Uterus (tissue), 2 donors: ENCODE data around the gene ABAT.

ENCODE experiments used
- POLR2A ChIP-seq, 2 donors: fragments of 450-650 bp; IDR thresholded peaks; one replicate each; pipeline ENCODE4 v1.6.1; 2016; ENCODE audit warnings: antibody characterized with exemption in 2 of 2, mild to moderate bottlenecking in 1 of 2, moderate library complexity in 1 of 2
- TF ChIP-seq, protein P1 (sequence below), 4 experiments: fragments of 200-600 bp in 2 of 4; fragments of 450-650 bp in 2 of 4; sonication (generic) in 2 of 4; IDR thresholded peaks; one replicate each; pipeline ENCODE4 v1.5.1; 2016 to 2019; ENCODE audit warnings: antibody characterized with exemption in 4 of 4, mild to moderate bottlenecking in 2 of 4, moderate library complexity in 1 of 4

- TF ChIP-seq, protein P1, sequence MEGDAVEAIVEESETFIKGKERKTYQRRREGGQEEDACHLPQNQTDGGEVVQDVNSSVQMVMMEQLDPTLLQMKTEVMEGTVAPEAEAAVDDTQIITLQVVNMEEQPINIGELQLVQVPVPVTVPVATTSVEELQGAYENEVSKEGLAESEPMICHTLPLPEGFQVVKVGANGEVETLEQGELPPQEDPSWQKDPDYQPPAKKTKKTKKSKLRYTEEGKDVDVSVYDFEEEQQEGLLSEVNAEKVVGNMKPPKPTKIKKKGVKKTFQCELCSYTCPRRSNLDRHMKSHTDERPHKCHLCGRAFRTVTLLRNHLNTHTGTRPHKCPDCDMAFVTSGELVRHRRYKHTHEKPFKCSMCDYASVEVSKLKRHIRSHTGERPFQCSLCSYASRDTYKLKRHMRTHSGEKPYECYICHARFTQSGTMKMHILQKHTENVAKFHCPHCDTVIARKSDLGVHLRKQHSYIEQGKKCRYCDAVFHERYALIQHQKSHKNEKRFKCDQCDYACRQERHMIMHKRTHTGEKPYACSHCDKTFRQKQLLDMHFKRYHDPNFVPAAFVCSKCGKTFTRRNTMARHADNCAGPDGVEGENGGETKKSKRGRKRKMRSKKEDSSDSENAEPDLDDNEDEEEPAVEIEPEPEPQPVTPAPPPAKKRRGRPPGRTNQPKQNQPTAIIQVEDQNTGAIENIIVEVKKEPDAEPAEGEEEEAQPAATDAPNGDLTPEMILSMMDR (IDR thresholded peaks at IDR 0.05) = no peak
- TF ChIP-seq POLR2A (IDR thresholded peaks at IDR 0.05) = no peak
Observed at GRCh38 chr16:8788578-8789172, 114.3 kb downstream of the ABAT start.
